Thoracic aorta (tissue), 2 donors: ENCODE results near the gene ACYP2. TPM values are rescaled to one million over a fixed set of nuclear protein-coding genes. Genes with fewer than 3 reads are reported as not detected.

Source experiments
- ATAC-seq: fragments of 150-250 bp; one replicate; pipeline ENCODE4 v1.8.0; 2017; ENCODE audit warnings: low read depth; ENCODE audit not compliant: insufficient number of reproducible peaks, low FRiP score
- DNase-seq: peaks from one replicate; pipeline ENCODE4 v3.0.0-alpha.2; 2020; ENCODE audit warnings: low spot score
- H3K27ac ChIP-seq, 2 donors: fragments of 200-600 bp; sonication (generic); 1 replicate in 1 of 2; 2 replicates in 1 of 2; pipeline ENCODE4 v1.5.1; 2016; ENCODE audit warnings: mild to moderate bottlenecking in 2 of 2, moderate library complexity in 2 of 2
- H3K27me3 ChIP-seq: fragments of 200-600 bp; sonication (generic); replicated peaks from 2 replicates; pipeline ENCODE4 v1.6.0; 2016; ENCODE audit warnings: mild to moderate bottlenecking; ENCODE audit not compliant: insufficient read depth
- H3K36me3 ChIP-seq: fragments of 200-600 bp; sonication (generic); one replicate; pipeline ENCODE4 v1.5.1; 2016
- H3K4me1 ChIP-seq, 2 donors: fragments of 200-600 bp; sonication (generic); 1 replicate in 1 of 2; 2 replicates in 1 of 2; pipeline versions ENCODE4 v1.5.1 to v1.6.0; 2016; ENCODE audit warnings: low read depth in 2 of 2, mild to moderate bottlenecking in 1 of 2; ENCODE audit not compliant: control insufficient read depth in 1 of 2
- H3K4me3 ChIP-seq: fragments of 200-600 bp; sonication (generic); 2 replicates; pipeline ENCODE4 v1.5.1; 2016; ENCODE audit warnings: mild to moderate bottlenecking
- H3K9me3 ChIP-seq: fragments of 200-600 bp; sonication (generic); 2 replicates; pipeline ENCODE4 v1.5.1; 2016
- CTCF ChIP-seq: fragments of 200-600 bp; sonication (generic); IDR thresholded peaks from one replicate; pipeline ENCODE4 v1.5.1; 2019; ENCODE audit warnings: antibody characterized with exemption
- total RNA-seq, 2 donors: library from RNA; depleted of rRNA; stranded (reverse); fragments of >200 nt; gene quantifications; one replicate each; pipeline versions ENCODE4 v1.1.0 to v1.2.3, GENCODE V29; 2016

Gene ACYP2
- total RNA-seq, 2 donors from 2014 or later: 15.5 to 26.7 TPM

GRCh38 chr2:54083021-54083420 lies 32.4 kb upstream of the ACYP2 start:
- H3K36me3 ChIP-seq: no peaks in the 10 kb centered on the region
- H3K27ac ChIP-seq: no peak overlapping the region
- no peaks in the 10 kb centered on the region for H3K9me3 ChIP-seq
- no peaks in the 10 kb centered on the region for H3K27me3 ChIP-seq
- no peak for TF ChIP-seq CTCF
- no peak for ATAC-seq
- H3K4me1 ChIP-seq: no peaks in the 10 kb centered on the region
- H3K4me3 ChIP-seq: no peak overlapping the region
- DNase-seq: no peak

- Histone ChIP-seq H3K4me3 (no peak overlapping the region), H3K9me3 (no peaks in the 10 kb centered on the region), H3K27ac (no peak overlapping the region), H3K36me3 (no peaks in the 10 kb centered on the region), H3K27me3 (no peaks in the 10 kb centered on the region), H3K4me1 (no peaks in the 10 kb centered on the region)
- ATAC-seq (no peak), DNase-seq (no peak)
- no peak for TF ChIP-seq CTCF
Observed at GRCh38 chr2:54083445-54083844, 32.0 kb upstream of the ACYP2 start.

- peak; percentile 20 for TF ChIP-seq CTCF
- H3K36me3 ChIP-seq: no peaks in the 10 kb centered on the region
- ATAC-seq: no peak
- no peak for DNase-seq
- no peak overlapping the region for H3K27ac ChIP-seq
- no peaks in the 10 kb centered on the region for H3K9me3 ChIP-seq
- no peaks in the 10 kb centered on the region for H3K4me1 ChIP-seq
- no peak overlapping the region for H3K4me3 ChIP-seq
- no peaks in the 10 kb centered on the region for H3K27me3 ChIP-seq
Observed at GRCh38 chr2:54084600-54084999, 30.8 kb upstream of the ACYP2 start.

GRCh38 chr2:54085069-54085468 lies 30.3 kb upstream of the ACYP2 start:
- DNase-seq (no peak), ATAC-seq (no peak)
- no peak overlapping the region for H3K4me3 ChIP-seq
- H3K4me1 ChIP-seq: no peaks in the 10 kb centered on the region
- H3K9me3 ChIP-seq: no peaks in the 10 kb centered on the region
- no peak overlapping the region for H3K27ac ChIP-seq
- no peaks in the 10 kb centered on the region for H3K27me3 ChIP-seq
- H3K36me3 ChIP-seq: no peaks in the 10 kb centered on the region
- no peak for TF ChIP-seq CTCF

GRCh38 chr2:54086157-54086556 lies 29.3 kb upstream of the ACYP2 start:
- no peak for DNase-seq
- Histone ChIP-seq H3K4me1 (no peaks in the 10 kb centered on the region), H3K36me3 (no peaks in the 10 kb centered on the region), H3K9me3 (no peaks in the 10 kb centered on the region), H3K4me3 (no peak overlapping the region), H3K27ac (no peak overlapping the region), H3K27me3 (no peaks in the 10 kb centered on the region)
- no peak for ATAC-seq
- no peak for TF ChIP-seq CTCF
